Prostate gland (tissue), 2 donors: ENCODE measurements around the gene ELAVL2. TPM values are rescaled to one million over a fixed set of nuclear protein-coding genes. Genes with fewer than 3 reads are reported as not detected.

ENCODE experiments used
- DNase-seq: peaks from one replicate; pipeline ENCODE4 v3.0.0-alpha.2; 2019; ENCODE audit warnings: low spot score
- H3K27ac ChIP-seq, 2 donors: fragments of 200-600 bp; sonication (generic); 2 replicates each; pipeline ENCODE4 v1.5.1; 2017 to 2019
- H3K27me3 ChIP-seq: fragments of 200-600 bp; sonication (generic); replicated peaks from 2 replicates; pipeline ENCODE4 v1.5.1; 2019; ENCODE audit not compliant: insufficient read depth
- H3K36me3 ChIP-seq, 2 donors: fragments of 200-600 bp; sonication (generic); 1 replicate in 1 of 2; 2 replicates in 1 of 2; pipeline versions ENCODE4 v1.5.1 to v1.8.1; 2017 to 2019
- H3K4me1 ChIP-seq: fragments of 200-600 bp; sonication (generic); replicated peaks from 2 replicates; pipeline ENCODE4 v1.5.1; 2019
- H3K4me3 ChIP-seq, 2 donors: fragments of 200-600 bp; sonication (generic); 2 replicates each; pipeline ENCODE4 v1.5.1; 2017 to 2019
- H3K9me3 ChIP-seq: fragments of 200-600 bp; sonication (generic); 2 replicates; pipeline ENCODE4 v1.5.1; 2017
- CTCF ChIP-seq, 4 experiments: fragments of 200-600 bp in 2 of 4; fragments of 450-650 bp in 2 of 4; sonication (generic) in 2 of 4; IDR thresholded peaks; 1 replicate in 3 of 4; 2 replicates in 1 of 4; pipeline ENCODE4 v1.5.1; 2016 to 2019; ENCODE audit warnings: antibody characterized with exemption in 4 of 4, mild to moderate bottlenecking in 2 of 4, moderate library complexity in 2 of 4
- POLR2A ChIP-seq: fragments of 450-650 bp; IDR thresholded peaks from one replicate; pipeline ENCODE4 v1.6.1; 2016; ENCODE audit warnings: antibody characterized with exemption, mild to moderate bottlenecking
- POLR2AphosphoS5 ChIP-seq: sonication (generic); formaldehyde crosslinking; IDR thresholded peaks from one replicate; pipeline ENCODE4 v1.6.1; 2017; ENCODE audit warnings: antibody characterized with exemption
- WGBS: methylation state at CpG from one replicate; pipeline ENCODE4 v1.1.5; 2018; 5-methylcytosine and 5-hydroxymethylcytosine counted together
- intact Hi-C: fragments of 100-400 bp; cut with DNase I; formaldehyde crosslinking; loops from one replicate; pipeline ENCODE4 v1.14.2; 2022
- total RNA-seq, 2 donors: library from RNA; depleted of rRNA; stranded (reverse); fragments of >200 nt; gene quantifications; one replicate each; pipeline ENCODE4 v1.1.0, GENCODE V29; 2016

The ELAVL2 gene
- total RNA-seq, 2 donors from 2014 or later: 0.55 to 43.1 TPM

DNA sequence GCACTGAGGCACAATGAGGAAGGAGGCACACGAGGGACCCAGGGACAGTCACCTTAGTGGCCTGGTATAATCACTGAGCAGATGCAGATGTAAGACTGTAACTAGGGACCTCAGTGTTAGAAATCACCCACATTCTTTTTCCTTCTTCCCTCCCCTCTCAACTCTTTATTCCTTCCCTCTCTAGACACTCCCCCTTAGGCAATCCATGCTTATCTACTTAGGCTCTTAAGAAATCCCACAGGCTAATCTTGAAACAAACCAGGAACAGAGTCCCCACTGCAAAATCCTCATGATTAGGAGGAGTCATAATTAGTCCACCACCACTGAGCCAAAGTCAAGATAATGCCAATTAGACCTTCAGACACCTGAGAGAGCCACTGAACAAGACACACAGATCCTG lies 84.7 kb downstream of the ELAVL2 start:
- no peak overlapping the region for H3K4me3 ChIP-seq
- no peak overlapping the region for H3K27ac ChIP-seq
- no peak for DNase-seq
- no peaks in the 10 kb centered on the region for H3K4me1 ChIP-seq
- intact Hi-C loops: no loop called here
- 42% methylated on average over 1 of the region's 1 CpG for WGBS
- H3K9me3 ChIP-seq: no peaks in the 10 kb centered on the region
- no peaks in the 10 kb centered on the region for H3K27me3 ChIP-seq
- no peaks in the 10 kb centered on the region for H3K36me3 ChIP-seq
- no peak for TF ChIP-seq POLR2AphosphoS5
- TF ChIP-seq CTCF (IDR thresholded peaks at IDR 0.05): no peak
- no peak for TF ChIP-seq POLR2A

DNA sequence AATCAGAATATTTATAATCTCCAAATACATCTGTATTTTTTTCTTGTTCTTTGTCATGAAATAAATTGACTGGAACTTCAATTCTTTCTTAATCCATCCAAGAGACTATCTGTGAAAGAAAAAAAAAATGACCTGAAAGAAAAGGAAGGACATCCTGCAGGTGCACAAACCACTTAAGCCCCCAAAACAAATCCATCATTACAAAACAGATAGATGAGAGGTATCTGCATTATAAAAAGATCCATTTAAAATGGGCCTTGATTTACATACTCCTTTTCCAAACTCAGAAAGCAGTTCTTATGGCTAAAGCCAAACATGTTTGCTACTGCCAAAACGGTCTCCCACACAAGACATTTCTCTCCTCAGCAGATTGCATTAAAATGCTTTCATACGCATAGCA lies 85.5 kb downstream of the ELAVL2 start:
- Histone ChIP-seq H3K4me1 (no peaks in the 10 kb centered on the region), H3K9me3 (no peaks in the 10 kb centered on the region), H3K27ac (no peak overlapping the region), H3K4me3 (no peak overlapping the region), H3K36me3 (no peaks in the 10 kb centered on the region), H3K27me3 (no peaks in the 10 kb centered on the region)
- intact Hi-C loops: no loop called here
- DNase-seq: no peak
- WGBS: 91% methylated on average over 2 of the region's 2 CpGs
- no peak for TF ChIP-seq POLR2AphosphoS5
- no peak for TF ChIP-seq CTCF (IDR thresholded peaks at IDR 0.05)
- TF ChIP-seq POLR2A: no peak

GRCh38 chr9:23739753-23740152 lies 86.3 kb downstream of the ELAVL2 start:
- TF ChIP-seq POLR2A (no peak), POLR2AphosphoS5 (no peak), CTCF (IDR thresholded peaks at IDR 0.05) (no peak)
- Histone ChIP-seq H3K27me3 (no peaks in the 10 kb centered on the region), H3K4me3 (no peak overlapping the region), H3K4me1 (no peaks in the 10 kb centered on the region), H3K27ac (no peak overlapping the region), H3K36me3 (no peaks in the 10 kb centered on the region), H3K9me3 (no peaks in the 10 kb centered on the region)
- 62% methylated on average over 3 of the region's 3 CpGs for WGBS
- no peak for DNase-seq
- intact Hi-C loops: no loop called here

- TF ChIP-seq CTCF (IDR thresholded peaks at IDR 0.05) (no peak), POLR2AphosphoS5 (no peak), POLR2A (no peak)
- DNase-seq: no peak
- intact Hi-C loops: no loop called here
- WGBS: 76% methylated on average over 5 of the region's 5 CpGs
- Histone ChIP-seq H3K27me3 (no peaks in the 10 kb centered on the region), H3K36me3 (no peaks in the 10 kb centered on the region), H3K27ac (no peak overlapping the region), H3K4me3 (no peak overlapping the region), H3K4me1 (no peaks in the 10 kb centered on the region), H3K9me3 (no peaks in the 10 kb centered on the region)
Observed at GRCh38 chr9:23736293-23736692, 89.7 kb downstream of the ELAVL2 start.

- 49% methylated on average over 2 of the region's 2 CpGs for WGBS
- no peaks in the 10 kb centered on the region for H3K36me3 ChIP-seq
- H3K27me3 ChIP-seq: no peaks in the 10 kb centered on the region
- DNase-seq: no peak
- no peaks in the 10 kb centered on the region for H3K9me3 ChIP-seq
- H3K4me1 ChIP-seq: no peaks in the 10 kb centered on the region
- no peak overlapping the region for H3K4me3 ChIP-seq
- intact Hi-C loops: no loop called here
- TF ChIP-seq CTCF (IDR thresholded peaks at IDR 0.05) (no peak), POLR2A (no peak), POLR2AphosphoS5 (no peak)
- no peak overlapping the region for H3K27ac ChIP-seq
Observed at GRCh38 chr9:23733495-23734078, 92.5 kb downstream of the ELAVL2 start.
